ENCODE data around the gene GMFB.

- TF ChIP-seq CTCF (IDR thresholded peaks at IDR 0.05), result no peak
- TF ChIP-seq POLR2A (IDR thresholded peaks at IDR 0.05), result no peak
Observed at GRCh38 chr14:54524410-54524809, 35.6 kb upstream of the GMFB start.
